ENCODE data around the gene FOCAD.

- TF ChIP-seq CTCF (IDR thresholded peaks at IDR 0.05) = no peak
- TF ChIP-seq POLR2A (IDR thresholded peaks at IDR 0.05) = no peak
Observed at GRCh38 chr9:20848490-20848889, 164.4 kb downstream of the FOCAD start.

Measured in body of pancreas (tissue), 4 donors.